Fibroblast of the aortic adventitia (primary cell): ENCODE data around the gene ALG8. TPM values are rescaled to one million over a fixed set of nuclear protein-coding genes. Genes with fewer than 3 reads are reported as not detected.
"Not testable (repeated sequence)": the region's sequence is repeated elsewhere in the genome, so short reads cannot be mapped to it uniquely, and the experiment has no call there.

Experiments used
- DNase-seq: peaks from one replicate; pipeline ENCODE4 v3.0.0-alpha.2; 2010; ENCODE audit warnings: low read depth
- H3K4me3 ChIP-seq: 2 replicates; pipeline ENCODE4 v1.5.1; 2011; ENCODE audit warnings: low read depth, mild to moderate bottlenecking, control low read depth, low read length, moderate library complexity
- CTCF ChIP-seq: IDR thresholded peaks from 2 replicates; pipeline ENCODE4 v1.5.1; 2011; ENCODE audit warnings: mild to moderate bottlenecking, low read length, control low read depth, inconsistent platforms; ENCODE audit not compliant: insufficient read depth
- total RNA-seq: library from RNA; depleted of rRNA; stranded (reverse); fragments of >200 nt; gene quantifications from 2 replicates; pipeline ENCODE4 v1.2.3, GENCODE V29; 2012; ENCODE audit warnings: low replicate concordance

Gene ALG8
- total RNA-seq, 1 donor = 56.6 TPM

- DNase-seq = no peak
- no peak for TF ChIP-seq CTCF
- H3K4me3 ChIP-seq = no peak overlapping the region
Measured at GRCh38 chr11:78179459-78180071, 40.1 kb upstream of the ALG8 start.

- H3K4me3 ChIP-seq = no peak overlapping the region
- TF ChIP-seq CTCF = no peak
- no peak for DNase-seq
Measured at GRCh38 chr11:78177216-78177615, 37.8 kb upstream of the ALG8 start.

GRCh38 chr11:78176605-78177141, 37.2 kb upstream of the ALG8 start:
- DNase-seq = no peak
- no peak overlapping the region for H3K4me3 ChIP-seq
- no peak for TF ChIP-seq CTCF

GRCh38 chr11:78175862-78176261, 36.4 kb upstream of the ALG8 start:
- not testable (repeated sequence) for H3K4me3 ChIP-seq, DNase-seq

- H3K4me3 ChIP-seq = no peak overlapping the region
- no peak for TF ChIP-seq CTCF
- DNase-seq = no peak
Measured at GRCh38 chr11:78171951-78172350, 32.5 kb upstream of the ALG8 start.

GRCh38 chr11:78170874-78171549, 31.6 kb upstream of the ALG8 start:
- TF ChIP-seq CTCF = no peak
- H3K4me3 ChIP-seq = no peak overlapping the region
- no peak for DNase-seq

GRCh38 chr11:78170413-78170812, 31.0 kb upstream of the ALG8 start:
- DNase-seq = no peak
- TF ChIP-seq CTCF = no peak
- H3K4me3 ChIP-seq = no peak overlapping the region
